Measurements from ENCODE around the gene PLA2G4F.
"Not testable (repeated sequence)": the region's sequence is repeated elsewhere in the genome, so short reads cannot be mapped to it uniquely, and the experiment has no call there.

Gene PLA2G4F

GRCh38 chr15:42093966-42094365, 62.5 kb downstream of the PLA2G4F start:
- DNase-seq: no peak

GRCh38 chr15:42092398-42093318, 63.8 kb downstream of the PLA2G4F start:
- peak; percentile 59 for DNase-seq

GRCh38 chr15:42091753-42092397, 64.6 kb downstream of the PLA2G4F start:
- not testable (repeated sequence) for DNase-seq

GRCh38 chr15:42090781-42091180, 65.7 kb downstream of the PLA2G4F start:
- no peak for DNase-seq

GRCh38 chr15:42090370-42090769, 66.1 kb downstream of the PLA2G4F start:
- no peak for DNase-seq

- DNase-seq: no peak
These were observed 66.5 kb downstream of the PLA2G4F start for GRCh38 chr15:42089942-42090341.
